ENCODE results near the gene SGPP2.

Gene SGPP2

DNA sequence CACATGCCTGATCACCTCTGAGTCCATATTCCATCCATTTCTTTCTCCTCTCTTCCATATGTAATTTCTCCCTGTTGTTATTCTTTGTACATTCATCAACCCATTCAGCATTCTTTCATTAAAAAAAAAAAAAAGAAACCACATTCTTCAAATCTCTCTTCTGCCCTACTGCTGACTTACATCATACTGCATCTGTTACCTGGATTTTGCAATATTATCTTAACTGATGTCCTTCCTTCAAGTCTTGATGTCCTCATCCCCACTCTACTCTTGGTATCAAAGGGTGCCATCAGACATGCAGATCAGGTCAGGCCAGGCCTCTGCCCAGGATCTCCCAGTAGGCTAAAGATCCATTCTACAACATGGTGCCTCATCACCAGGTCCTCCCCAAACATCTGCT is 90.6 kb downstream of the SGPP2 start:
- H3K4me3 Mint-ChIP-seq = no peak overlapping the region
- H3K27me3 Mint-ChIP-seq (ENCODE audit: low read depth) = peaks cover 3% of the 10 kb centered on the region
- no peaks in the 10 kb centered on the region for H3K36me3 Mint-ChIP-seq (ENCODE audit: low read depth)
- H3K4me1 Mint-ChIP-seq (ENCODE audit: low read depth) = no peaks in the 10 kb centered on the region
- no peak overlapping the region for H3K27ac Mint-ChIP-seq
- no peaks in the 10 kb centered on the region for H3K9me3 Mint-ChIP-seq

DNA sequence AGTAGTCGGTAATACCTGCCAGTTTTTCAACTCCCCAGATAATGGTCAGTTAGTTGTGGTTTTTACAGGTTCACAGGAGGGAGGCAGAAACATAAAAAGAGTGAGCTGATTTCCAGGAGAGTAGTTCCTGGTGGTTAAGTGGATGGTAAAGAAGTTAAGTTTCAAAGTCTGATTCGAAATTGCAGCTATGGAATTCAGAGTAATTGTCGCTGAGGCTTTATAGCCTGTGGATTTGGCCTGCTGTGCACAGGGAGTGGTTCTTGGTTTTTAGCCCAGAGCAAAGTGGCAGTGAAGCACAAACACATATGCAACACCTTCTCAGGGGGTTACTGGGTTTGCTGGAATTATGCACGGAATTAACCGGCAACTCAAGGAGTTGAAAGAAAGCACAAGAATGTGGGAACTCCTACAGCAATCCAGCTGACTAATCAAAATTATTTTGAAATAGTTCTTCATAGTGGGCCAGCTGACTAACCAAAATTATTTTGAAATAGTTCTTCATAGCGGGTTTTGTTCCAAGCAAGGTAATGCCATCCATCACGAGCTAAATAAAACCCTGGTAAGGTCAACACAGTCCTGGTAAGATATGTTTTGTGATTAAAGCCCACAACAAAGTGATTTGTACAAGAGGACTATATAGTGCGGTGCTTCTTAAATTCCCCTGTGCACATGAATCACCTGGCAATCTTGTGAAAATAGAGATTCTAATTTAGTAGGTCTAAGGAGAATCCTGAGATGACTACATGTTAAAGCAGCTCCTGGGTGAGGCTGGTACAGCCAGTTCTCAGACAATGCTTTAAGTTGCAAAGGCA is 94.4 kb downstream of the SGPP2 start:
- Mint-ChIP-seq H3K27ac (no peak overlapping the region), H3K9me3 (no peaks in the 10 kb centered on the region), H3K4me1 (ENCODE audit: low read depth) (no peaks in the 10 kb centered on the region), H3K27me3 (ENCODE audit: low read depth) (peaks cover 3% of the 10 kb centered on the region), H3K4me3 (no peak overlapping the region), H3K36me3 (ENCODE audit: low read depth) (no peaks in the 10 kb centered on the region)

DNA sequence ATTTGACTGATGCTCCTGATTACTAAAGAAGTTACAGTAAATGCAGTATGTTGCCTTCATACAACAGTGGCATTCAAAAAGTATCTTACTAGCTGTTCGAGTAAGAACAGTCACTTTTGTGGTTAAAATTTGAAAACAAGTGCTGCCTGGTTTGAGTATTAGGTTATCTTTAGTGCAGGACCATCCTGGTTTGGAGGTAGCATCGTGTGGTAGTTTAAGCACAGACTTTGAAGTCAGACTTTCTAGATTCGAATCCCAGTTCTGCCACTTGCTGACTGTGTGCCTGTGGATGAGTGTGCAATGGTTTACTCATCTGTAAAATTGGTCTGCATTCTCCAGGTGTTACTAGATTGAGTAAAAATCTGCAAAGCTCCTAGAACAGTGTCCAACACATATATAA is 96.8 kb downstream of the SGPP2 start:
- Mint-ChIP-seq H3K27ac (no peak overlapping the region), H3K4me3 (no peak overlapping the region), H3K4me1 (ENCODE audit: low read depth) (no peaks in the 10 kb centered on the region), H3K27me3 (ENCODE audit: low read depth) (peaks cover 3% of the 10 kb centered on the region), H3K9me3 (no peaks in the 10 kb centered on the region), H3K36me3 (ENCODE audit: low read depth) (no peaks in the 10 kb centered on the region)

DNA sequence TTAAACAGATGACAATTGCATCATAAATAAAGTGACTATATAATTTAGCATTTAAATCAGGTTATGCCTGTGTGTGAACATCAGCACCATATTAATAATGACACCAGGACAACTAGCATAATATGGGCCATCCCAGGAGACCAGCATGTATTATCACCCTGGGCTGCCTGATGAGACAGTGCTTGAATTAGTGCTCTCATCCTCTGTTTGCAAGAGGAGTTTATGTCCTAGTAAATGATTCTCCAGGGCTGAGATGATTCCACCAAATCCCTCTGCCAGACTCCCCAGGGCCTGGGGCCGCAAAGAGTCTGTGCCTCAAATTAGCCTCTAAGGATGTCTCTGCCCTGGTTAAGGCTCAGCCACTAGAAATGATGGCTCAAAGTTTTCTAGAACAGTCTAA is 97.7 kb downstream of the SGPP2 start:
- Mint-ChIP-seq H3K27me3 (ENCODE audit: low read depth) (peaks cover under 1% of the 10 kb centered on the region), H3K27ac (no peak overlapping the region), H3K9me3 (peaks cover 4% of the 10 kb centered on the region), H3K36me3 (ENCODE audit: low read depth) (peaks cover 3% of the 10 kb centered on the region), H3K4me1 (ENCODE audit: low read depth) (no peaks in the 10 kb centered on the region), H3K4me3 (no peak overlapping the region)

DNA sequence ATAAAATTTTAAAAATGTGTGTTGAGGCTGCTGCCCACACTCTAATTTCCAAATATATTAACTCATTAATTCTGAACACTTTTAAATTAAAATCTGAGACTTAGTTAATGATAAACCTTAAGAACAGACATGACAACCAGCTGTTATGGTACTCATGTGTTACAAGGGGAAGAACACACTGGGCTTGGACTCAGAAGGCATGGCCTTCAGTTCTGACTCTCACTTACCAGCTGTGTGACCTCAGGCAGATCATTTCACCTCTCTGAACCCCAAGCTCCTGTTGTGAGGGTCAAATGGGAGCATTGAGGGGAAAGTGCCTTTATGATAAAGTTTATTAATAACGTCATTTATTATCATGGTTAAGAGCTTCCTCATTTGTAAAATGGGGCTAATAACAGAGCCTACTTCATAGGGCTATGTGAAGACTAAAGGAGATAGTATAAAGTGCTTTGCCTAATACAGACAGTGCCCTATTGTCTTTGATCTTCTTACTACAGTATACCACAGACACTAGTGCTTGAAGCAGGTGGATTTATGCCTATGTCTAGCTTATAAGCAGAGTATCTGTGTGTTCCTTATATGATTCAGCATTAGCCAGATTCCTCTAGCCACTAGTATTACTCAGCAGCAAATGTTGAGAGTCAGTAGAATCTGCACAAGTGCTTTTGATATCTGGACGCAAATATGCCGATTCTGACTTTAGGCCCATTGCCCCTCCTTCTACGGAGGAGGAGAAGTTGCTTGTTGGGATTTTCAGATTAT is 99.6 kb downstream of the SGPP2 start:
- H3K4me3 Mint-ChIP-seq = no peak overlapping the region

DNA sequence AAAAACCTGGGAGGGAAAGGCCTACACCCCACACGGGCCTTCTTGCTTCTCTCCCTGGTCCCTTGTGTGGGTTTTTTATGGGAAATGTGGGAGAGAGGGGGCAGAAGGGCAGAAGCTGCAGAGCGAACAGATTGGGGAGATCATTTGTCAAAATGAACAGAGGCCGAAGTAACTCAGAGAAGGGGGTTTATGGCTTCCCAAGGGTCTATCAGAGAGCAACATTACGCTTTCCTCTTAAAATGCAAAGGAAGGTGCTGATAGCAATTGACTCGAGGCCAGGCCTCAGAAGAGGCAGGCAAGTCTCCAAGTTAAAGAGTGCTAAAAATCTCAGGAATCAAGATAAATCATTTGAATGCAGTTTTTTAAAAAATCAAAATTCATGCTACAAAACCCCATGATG is 101.5 kb downstream of the SGPP2 start:
- no peak overlapping the region for H3K4me3 Mint-ChIP-seq
- H3K36me3 Mint-ChIP-seq (ENCODE audit: low read depth) = peaks cover 5% of the 10 kb centered on the region

More for the DNA sequence above, 99.6 kb downstream of the SGPP2 start:
- peaks cover 5% of the 10 kb centered on the region for H3K36me3 Mint-ChIP-seq (ENCODE audit: low read depth)
- H3K27me3 Mint-ChIP-seq (ENCODE audit: low read depth) = no peaks in the 10 kb centered on the region
- no peaks in the 10 kb centered on the region for H3K4me1 Mint-ChIP-seq (ENCODE audit: low read depth)
- H3K9me3 Mint-ChIP-seq = peaks cover 4% of the 10 kb centered on the region
- no peak overlapping the region for H3K27ac Mint-ChIP-seq

DNA sequence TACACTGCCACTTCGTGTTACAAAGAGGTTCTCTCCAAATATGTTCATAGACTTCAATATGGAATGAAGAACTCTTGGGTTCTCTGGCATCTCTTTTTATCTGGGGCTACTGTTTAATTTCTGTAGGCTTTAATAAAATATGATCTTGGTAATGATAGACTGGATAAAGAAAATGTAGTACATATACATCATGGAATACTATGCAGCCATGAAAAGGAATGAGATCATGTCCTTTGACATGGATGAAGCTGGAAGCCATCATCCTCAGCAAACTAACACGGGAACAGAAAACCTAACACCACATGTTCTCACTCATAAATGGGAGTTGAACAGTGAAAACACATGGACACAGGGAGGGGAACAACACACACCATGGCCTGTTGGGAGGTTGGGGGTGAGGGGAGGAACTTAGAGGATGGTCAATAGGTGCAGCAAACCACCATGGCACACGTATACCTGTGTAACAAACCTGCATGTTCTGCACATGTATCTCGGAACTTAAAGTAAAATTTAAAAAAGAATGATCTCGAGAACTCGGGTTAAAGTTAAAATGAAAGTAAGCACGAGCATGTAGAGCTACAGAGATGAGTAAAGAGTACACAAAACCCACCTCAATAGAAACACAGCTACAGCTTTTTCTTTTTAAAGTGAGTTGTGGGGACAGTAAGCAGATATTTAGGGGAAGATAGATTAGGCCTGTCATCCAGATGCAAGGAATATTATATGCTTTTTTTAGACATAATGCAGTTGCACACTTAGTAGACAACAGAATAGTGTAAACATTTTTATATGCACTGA is 102.3 kb downstream of the SGPP2 start:
- no peak overlapping the region for H3K4me3 Mint-ChIP-seq
- peaks cover 5% of the 10 kb centered on the region for H3K36me3 Mint-ChIP-seq (ENCODE audit: low read depth)
- no peaks in the 10 kb centered on the region for H3K27me3 Mint-ChIP-seq (ENCODE audit: low read depth)
- peaks cover 4% of the 10 kb centered on the region for H3K9me3 Mint-ChIP-seq
- H3K4me1 Mint-ChIP-seq (ENCODE audit: low read depth) = no peaks in the 10 kb centered on the region
- no peak overlapping the region for H3K27ac Mint-ChIP-seq

More for the DNA sequence above, 101.5 kb downstream of the SGPP2 start:
- Mint-ChIP-seq H3K27ac (no peak overlapping the region), H3K9me3 (peaks cover 4% of the 10 kb centered on the region), H3K4me1 (ENCODE audit: low read depth) (no peaks in the 10 kb centered on the region), H3K27me3 (ENCODE audit: low read depth) (no peaks in the 10 kb centered on the region)

DNA sequence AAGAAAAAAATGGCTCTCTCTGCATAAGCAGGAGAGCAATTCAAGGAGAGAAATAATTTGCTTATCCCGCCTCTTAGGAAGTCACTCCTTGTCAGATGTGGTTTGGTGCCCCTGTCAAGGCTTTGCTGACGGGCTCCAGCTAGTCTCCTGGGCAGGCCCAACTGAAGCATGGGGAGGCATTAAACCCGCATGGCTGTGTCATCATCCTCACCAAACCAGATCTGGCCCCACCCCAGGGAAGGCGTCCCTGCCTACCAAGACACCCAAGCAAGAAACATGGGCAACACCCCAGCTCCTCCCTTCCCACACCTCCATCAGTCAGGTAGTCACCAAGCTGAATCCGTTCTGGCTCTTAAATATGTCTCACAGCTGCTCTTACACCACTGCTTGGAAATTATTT is 108.0 kb downstream of the SGPP2 start:
- no peaks in the 10 kb centered on the region for H3K27me3 Mint-ChIP-seq (ENCODE audit: low read depth)
- no peak overlapping the region for H3K27ac Mint-ChIP-seq
- no peaks in the 10 kb centered on the region for H3K4me1 Mint-ChIP-seq (ENCODE audit: low read depth)
- no peaks in the 10 kb centered on the region for H3K9me3 Mint-ChIP-seq
- no peak overlapping the region for H3K4me3 Mint-ChIP-seq
- H3K36me3 Mint-ChIP-seq (ENCODE audit: low read depth) = peaks cover 2% of the 10 kb centered on the region

DNA sequence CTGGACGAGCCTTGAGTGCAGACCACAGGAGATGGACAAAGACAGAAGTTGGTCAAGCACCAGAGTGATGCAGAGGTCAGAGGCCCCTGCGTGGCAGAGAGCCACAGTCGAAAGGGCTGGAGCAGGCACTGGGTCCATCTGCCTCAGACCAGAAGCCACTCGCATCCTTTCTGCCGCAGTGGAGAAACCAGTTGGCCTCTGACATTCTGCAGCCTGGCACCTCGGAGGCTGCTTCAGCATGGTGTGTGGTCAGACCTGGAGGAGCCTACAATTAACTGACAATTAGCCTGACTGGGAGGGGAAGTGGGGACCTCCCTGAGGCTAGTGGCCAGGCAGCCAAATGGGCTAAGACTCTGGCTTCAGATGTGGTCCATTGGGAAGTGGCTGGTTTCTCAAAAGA is 111.1 kb downstream of the SGPP2 start:
- Mint-ChIP-seq H3K4me1 (ENCODE audit: low read depth) (no peaks in the 10 kb centered on the region), H3K9me3 (no peaks in the 10 kb centered on the region), H3K4me3 (no peak overlapping the region), H3K27ac (no peak overlapping the region), H3K27me3 (ENCODE audit: low read depth) (no peaks in the 10 kb centered on the region), H3K36me3 (ENCODE audit: low read depth) (no peaks in the 10 kb centered on the region)

DNA sequence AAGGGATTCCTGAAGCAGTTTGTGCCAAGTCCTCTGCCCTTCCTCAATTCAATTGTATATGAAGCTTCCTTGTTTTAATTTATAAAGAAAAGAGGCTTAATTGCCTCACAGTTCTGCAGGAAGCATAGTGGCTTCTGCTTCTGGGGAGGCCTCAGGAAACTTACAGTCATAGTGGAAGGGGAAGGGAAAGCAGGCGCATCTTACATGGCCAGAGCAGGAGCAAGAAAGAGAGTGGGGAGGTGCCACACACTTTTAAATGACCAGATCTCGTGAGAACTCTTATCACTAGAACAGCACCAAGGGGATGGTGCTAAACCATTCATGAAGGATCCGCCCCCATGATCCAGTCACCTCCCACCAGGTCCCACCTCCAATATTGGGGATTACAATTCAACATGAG is 114.2 kb downstream of the SGPP2 start:
- Mint-ChIP-seq H3K36me3 (ENCODE audit: low read depth) (no peaks in the 10 kb centered on the region), H3K4me1 (ENCODE audit: low read depth) (no peaks in the 10 kb centered on the region), H3K27me3 (ENCODE audit: low read depth) (peaks cover 4% of the 10 kb centered on the region), H3K9me3 (no peaks in the 10 kb centered on the region), H3K4me3 (no peak overlapping the region), H3K27ac (no peak overlapping the region)

DNA sequence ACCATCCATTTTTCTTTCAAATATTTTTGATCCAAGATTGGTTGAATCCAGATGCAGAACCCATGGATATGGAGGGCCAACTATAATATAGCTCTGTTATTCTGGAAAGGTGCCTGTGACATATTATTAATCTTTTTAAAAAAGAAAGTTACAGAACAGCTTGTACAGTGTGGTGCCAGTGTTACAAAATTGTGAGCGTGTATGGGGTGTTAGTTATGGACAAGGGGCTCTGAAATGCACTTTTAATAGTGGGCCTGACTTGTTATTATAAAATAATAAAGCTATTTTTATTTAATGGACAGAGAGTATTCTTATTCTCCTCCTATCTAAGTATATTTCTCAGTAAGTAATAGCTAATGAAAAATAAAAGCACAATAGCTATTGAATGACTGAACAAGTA is 120.3 kb downstream of the SGPP2 start:
- Mint-ChIP-seq H3K27ac (no peak overlapping the region), H3K27me3 (ENCODE audit: low read depth) (peaks cover 9% of the 10 kb centered on the region), H3K9me3 (no peaks in the 10 kb centered on the region), H3K36me3 (ENCODE audit: low read depth) (no peaks in the 10 kb centered on the region), H3K4me1 (ENCODE audit: low read depth) (no peaks in the 10 kb centered on the region), H3K4me3 (no peak overlapping the region)

DNA sequence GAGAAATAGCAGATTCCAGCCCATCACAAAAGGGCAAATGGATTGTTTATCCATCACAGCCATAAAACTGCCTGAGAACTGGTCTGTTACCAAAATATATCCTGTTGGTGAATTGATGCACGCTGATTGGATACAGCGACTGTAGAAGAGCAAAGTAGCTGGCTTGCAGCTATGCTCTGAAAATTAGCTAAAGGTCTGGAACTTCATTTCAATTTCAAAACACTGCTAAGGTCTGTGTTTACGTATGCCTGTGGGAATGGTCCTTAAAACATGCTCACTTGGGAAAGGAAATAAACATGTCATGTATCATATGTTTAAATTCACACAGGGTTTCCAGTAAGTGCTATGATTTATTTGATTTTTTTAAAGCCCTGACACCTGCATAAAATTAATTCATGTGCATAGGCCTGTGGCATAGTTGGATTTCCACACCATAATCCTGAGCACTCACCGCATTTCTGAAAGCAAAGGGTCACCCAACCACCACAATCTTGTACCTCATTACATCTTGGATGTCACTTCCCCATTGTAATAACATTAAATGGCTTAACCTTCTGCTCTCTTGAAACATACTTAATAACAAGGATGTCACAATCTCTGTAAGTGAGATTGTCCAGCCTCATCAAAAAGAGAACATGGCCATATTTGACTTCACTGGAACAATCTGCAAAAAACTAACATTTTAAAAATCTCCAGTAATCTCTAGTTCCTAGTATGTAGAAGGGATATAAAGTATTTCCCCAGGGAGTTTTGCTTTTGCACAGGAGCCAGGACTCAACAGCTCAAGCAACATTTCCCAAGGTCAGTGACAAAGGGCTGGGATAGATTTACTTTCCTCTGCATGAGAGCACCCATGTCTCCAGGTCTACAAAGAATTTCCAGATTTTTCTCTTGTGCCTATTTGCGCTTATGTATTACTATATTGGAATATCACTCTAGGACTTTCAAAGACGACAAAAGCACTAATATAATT is 121.8 kb downstream of the SGPP2 start:
- Mint-ChIP-seq H3K27ac (no peak overlapping the region), H3K9me3 (no peaks in the 10 kb centered on the region), H3K36me3 (ENCODE audit: low read depth) (no peaks in the 10 kb centered on the region), H3K4me1 (ENCODE audit: low read depth) (no peaks in the 10 kb centered on the region), H3K27me3 (ENCODE audit: low read depth) (peaks cover 13% of the 10 kb centered on the region), H3K4me3 (no peak overlapping the region)

DNA sequence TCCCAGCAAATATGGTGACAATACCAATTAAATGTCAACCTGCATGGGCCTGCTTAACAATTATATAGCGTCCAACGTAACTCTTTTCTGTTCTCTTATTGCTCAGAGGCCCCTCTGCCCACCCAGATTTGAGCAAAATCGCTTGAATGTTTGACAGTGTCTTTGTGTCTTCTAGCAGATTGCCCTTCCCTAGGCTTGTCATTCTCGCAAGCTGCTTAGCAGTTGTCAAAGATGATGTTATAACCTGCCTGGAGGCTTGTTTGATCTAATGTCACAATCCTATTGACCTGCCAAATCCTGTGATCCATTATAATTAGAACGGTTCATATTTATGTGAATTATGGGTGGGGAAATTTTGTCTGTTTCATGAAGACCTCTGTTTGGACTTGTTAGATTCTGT is 122.7 kb downstream of the SGPP2 start:
- H3K27ac Mint-ChIP-seq = no peak overlapping the region
- H3K4me1 Mint-ChIP-seq (ENCODE audit: low read depth) = no peaks in the 10 kb centered on the region
- H3K9me3 Mint-ChIP-seq = no peaks in the 10 kb centered on the region
- no peak overlapping the region for H3K4me3 Mint-ChIP-seq
- peaks cover 13% of the 10 kb centered on the region for H3K27me3 Mint-ChIP-seq (ENCODE audit: low read depth)
- no peaks in the 10 kb centered on the region for H3K36me3 Mint-ChIP-seq (ENCODE audit: low read depth)

DNA sequence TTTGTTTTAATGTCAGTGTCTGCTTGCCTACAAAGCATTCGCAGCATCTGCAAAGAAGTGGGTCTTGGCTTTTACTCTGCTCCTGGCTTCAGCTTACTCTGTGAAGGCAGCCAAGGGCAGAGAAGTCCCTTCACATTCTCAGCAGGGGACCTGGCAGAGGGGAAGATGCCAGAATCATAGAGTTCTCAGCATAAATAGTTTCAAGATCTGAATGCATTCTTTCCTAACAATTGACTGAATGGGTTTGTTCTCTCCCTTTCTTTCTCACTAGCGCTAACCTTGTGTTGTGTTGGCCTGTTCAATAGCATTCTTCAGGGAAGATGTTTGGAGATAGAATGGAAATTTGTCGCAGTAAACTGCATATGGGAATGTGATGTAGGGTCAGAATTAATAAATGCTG is 124.6 kb downstream of the SGPP2 start:
- H3K4me3 Mint-ChIP-seq = no peak overlapping the region
- no peaks in the 10 kb centered on the region for H3K4me1 Mint-ChIP-seq (ENCODE audit: low read depth)
- no peaks in the 10 kb centered on the region for H3K36me3 Mint-ChIP-seq (ENCODE audit: low read depth)
- H3K27ac Mint-ChIP-seq = no peak overlapping the region
- no peaks in the 10 kb centered on the region for H3K9me3 Mint-ChIP-seq
- peaks cover 9% of the 10 kb centered on the region for H3K27me3 Mint-ChIP-seq (ENCODE audit: low read depth)
